Astrocyte (in vitro differentiated cells and primary cell): ENCODE results near the gene ABCC9. TPM values are rescaled to one million over a fixed set of nuclear protein-coding genes. Genes with fewer than 3 reads are reported as not detected.

Source experiments
- DNase-seq: peaks from one replicate; pipeline ENCODE4 v3.0.0-alpha.2; 2010; ENCODE audit warnings: low read depth
- FAIRE-seq: peaks from 2 replicates; lab custom pipeline; 2011; peaks lifted over from hg19 to GRCh38; lab: Jason Lieb, UNC
- H2AFZ ChIP-seq: 2 replicates; pipeline ENCODE4 v1.6.0; 2012; ENCODE audit warnings: low read depth, low read length, inconsistent platforms
- H3K27ac ChIP-seq: 2 replicates; pipeline ENCODE4 v1.5.1; 2011; ENCODE audit warnings: low read depth, low read length, inconsistent platforms
- H3K27me3 ChIP-seq: 2 replicates; pipeline ENCODE4 v1.6.0; 2011; ENCODE audit warnings: low read length, inconsistent platforms; ENCODE audit not compliant: insufficient read depth
- H3K36me3 ChIP-seq: 2 replicates; pipeline ENCODE4 v1.5.1; 2011; ENCODE audit warnings: low read length, inconsistent platforms; ENCODE audit not compliant: insufficient read depth
- H3K4me1 ChIP-seq: 2 replicates; pipeline ENCODE4 v1.5.1; 2011; ENCODE audit warnings: low read length, inconsistent platforms; ENCODE audit not compliant: insufficient read depth
- H3K4me2 ChIP-seq: 2 replicates; pipeline ENCODE4 v1.6.0; 2012; ENCODE audit warnings: low read length, inconsistent platforms
- H3K4me3 ChIP-seq: 2 replicates; pipeline ENCODE4 v1.5.1; 2011; ENCODE audit warnings: low read depth, mild to moderate bottlenecking, low read length, inconsistent platforms; ENCODE audit not compliant: insufficient read depth
- H3K79me2 ChIP-seq: 2 replicates; pipeline ENCODE4 v1.6.0; 2012; ENCODE audit warnings: mild to moderate bottlenecking, low read length, inconsistent platforms; ENCODE audit not compliant: insufficient read depth
- H3K9ac ChIP-seq: 2 replicates; pipeline ENCODE4 v1.6.0; 2012; ENCODE audit warnings: mild to moderate bottlenecking, low read length, inconsistent platforms
- H3K9me3 ChIP-seq: 2 replicates; pipeline ENCODE4 v1.5.1; 2012; ENCODE audit warnings: low read depth, mild to moderate bottlenecking, low read length, inconsistent platforms; ENCODE audit not compliant: insufficient read depth
- H4K20me1 ChIP-seq: 2 replicates; pipeline ENCODE4 v1.6.0; 2012; ENCODE audit warnings: low read length, inconsistent platforms; ENCODE audit not compliant: insufficient read depth
- H3K27ac Mint-ChIP-seq: one replicate; pipeline ENCODE4 v1.8.0; 2021; ENCODE audit warnings: mild to moderate bottlenecking, mixed read lengths; ENCODE audit not compliant: unreplicated experiment
- H3K27me3 Mint-ChIP-seq: one replicate; pipeline ENCODE4 v1.8.0; 2021; ENCODE audit warnings: low read depth, mixed read lengths; ENCODE audit not compliant: unreplicated experiment
- H3K36me3 Mint-ChIP-seq: one replicate; pipeline ENCODE4 v1.8.0; 2021; ENCODE audit warnings: low read depth, mixed read lengths; ENCODE audit not compliant: unreplicated experiment
- H3K4me1 Mint-ChIP-seq: one replicate; pipeline ENCODE4 v1.8.0; 2021; ENCODE audit warnings: low read depth, mixed read lengths; ENCODE audit not compliant: unreplicated experiment
- H3K4me3 Mint-ChIP-seq: one replicate; pipeline ENCODE4 v1.8.0; 2021; ENCODE audit warnings: mild to moderate bottlenecking, moderate library complexity, mixed read lengths; ENCODE audit not compliant: unreplicated experiment
- H3K9me3 Mint-ChIP-seq: one replicate; pipeline ENCODE4 v1.8.0; 2021; ENCODE audit warnings: mild to moderate bottlenecking, mixed read lengths; ENCODE audit not compliant: unreplicated experiment
- EZH2 ChIP-seq: IDR thresholded peaks from 2 replicates; pipeline ENCODE4 v1.6.1; 2012; ENCODE audit warnings: mild to moderate bottlenecking, low read length, inconsistent platforms; ENCODE audit not compliant: insufficient read depth
- total RNA-seq: library from RNA; stranded (reverse); gene quantifications from 2 replicates; pipeline ENCODE4 v1.2.1, GENCODE V29; 2021
- TF ChIP-seq, protein P1 (sequence below): IDR thresholded peaks from 2 replicates; pipeline ENCODE4 v1.5.1; 2011; ENCODE audit warnings: low read depth, mild to moderate bottlenecking, inconsistent platforms, low read length, moderate library complexity; ENCODE audit not compliant: insufficient read depth

The ABCC9 gene
- total RNA-seq, 1 donor from 2014 or later: 0.36 TPM

DNA sequence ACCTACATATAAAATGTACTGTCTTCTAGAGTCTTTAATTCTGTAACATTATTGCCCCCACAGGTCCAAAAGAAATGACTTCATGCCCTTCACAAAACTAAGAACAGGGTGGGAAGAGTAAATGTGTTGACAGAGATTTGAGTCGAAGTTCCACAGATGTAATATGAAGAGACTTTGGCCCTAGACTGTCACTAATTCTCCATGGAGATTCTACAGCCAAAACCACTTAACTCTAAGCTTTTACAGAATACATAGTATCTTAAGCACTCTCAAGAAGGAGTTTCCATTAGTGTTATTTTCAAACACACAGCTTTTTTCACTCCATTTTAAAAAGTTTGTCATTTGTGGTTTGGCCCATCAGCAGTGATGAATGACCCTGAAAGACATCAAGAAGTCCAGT is 56.3 kb downstream of the ABCC9 start:
- H3K27me3 Mint-ChIP-seq: peaks cover 5% of the 10 kb centered on the region
- no peaks in the 10 kb centered on the region for H3K36me3 Mint-ChIP-seq
- DNase-seq (no peak), FAIRE-seq (no peak)
- H3K9me3 Mint-ChIP-seq: no peaks in the 10 kb centered on the region
- Histone ChIP-seq H4K20me1 (no peaks in the 10 kb centered on the region), H3K4me1 (no peaks in the 10 kb centered on the region), H3K79me2 (no peaks in the 10 kb centered on the region), H2AFZ (no peak overlapping the region), H3K27ac (no peak overlapping the region), H3K27me3 (no peaks in the 10 kb centered on the region), H3K4me2 (no peak overlapping the region), H3K4me3 (no peak overlapping the region), H3K36me3 (no peaks in the 10 kb centered on the region), H3K9me3 (no peaks in the 10 kb centered on the region), H3K9ac (no peak overlapping the region)
- TF ChIP-seq EZH2: no peak
- TF ChIP-seq, protein P1, sequence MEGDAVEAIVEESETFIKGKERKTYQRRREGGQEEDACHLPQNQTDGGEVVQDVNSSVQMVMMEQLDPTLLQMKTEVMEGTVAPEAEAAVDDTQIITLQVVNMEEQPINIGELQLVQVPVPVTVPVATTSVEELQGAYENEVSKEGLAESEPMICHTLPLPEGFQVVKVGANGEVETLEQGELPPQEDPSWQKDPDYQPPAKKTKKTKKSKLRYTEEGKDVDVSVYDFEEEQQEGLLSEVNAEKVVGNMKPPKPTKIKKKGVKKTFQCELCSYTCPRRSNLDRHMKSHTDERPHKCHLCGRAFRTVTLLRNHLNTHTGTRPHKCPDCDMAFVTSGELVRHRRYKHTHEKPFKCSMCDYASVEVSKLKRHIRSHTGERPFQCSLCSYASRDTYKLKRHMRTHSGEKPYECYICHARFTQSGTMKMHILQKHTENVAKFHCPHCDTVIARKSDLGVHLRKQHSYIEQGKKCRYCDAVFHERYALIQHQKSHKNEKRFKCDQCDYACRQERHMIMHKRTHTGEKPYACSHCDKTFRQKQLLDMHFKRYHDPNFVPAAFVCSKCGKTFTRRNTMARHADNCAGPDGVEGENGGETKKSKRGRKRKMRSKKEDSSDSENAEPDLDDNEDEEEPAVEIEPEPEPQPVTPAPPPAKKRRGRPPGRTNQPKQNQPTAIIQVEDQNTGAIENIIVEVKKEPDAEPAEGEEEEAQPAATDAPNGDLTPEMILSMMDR: no peak
- H3K4me1 Mint-ChIP-seq: no peaks in the 10 kb centered on the region
- H3K27ac Mint-ChIP-seq: no peak overlapping the region
- H3K4me3 Mint-ChIP-seq: no peak overlapping the region

DNA sequence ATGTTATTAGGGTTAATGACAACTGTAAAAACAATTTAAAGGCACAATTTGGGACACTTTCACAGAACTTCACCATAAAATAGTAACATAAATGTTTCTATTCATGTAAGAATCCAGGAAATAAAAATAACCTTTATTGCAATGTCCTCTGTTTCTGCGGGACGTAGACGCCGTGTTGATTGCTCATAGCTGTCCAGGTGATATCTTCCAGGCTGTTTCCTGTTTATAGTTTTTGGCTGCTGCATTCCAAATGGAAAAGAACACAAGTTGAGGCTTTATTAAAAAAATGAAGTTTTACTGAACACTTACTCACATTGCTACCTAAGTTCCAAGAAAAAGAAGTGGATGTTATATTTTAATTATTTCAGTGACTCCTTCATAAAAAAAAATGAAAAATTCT is 58.6 kb downstream of the ABCC9 start:
- no peak overlapping the region for H3K9ac ChIP-seq
- no peak overlapping the region for H2AFZ ChIP-seq
- no peaks in the 10 kb centered on the region for H4K20me1 ChIP-seq
- TF ChIP-seq EZH2: no peak
- TF ChIP-seq, protein P1: no peak
- H3K4me1 Mint-ChIP-seq: no peaks in the 10 kb centered on the region
- H3K4me3 ChIP-seq: no peak overlapping the region
- no peaks in the 10 kb centered on the region for H3K36me3 Mint-ChIP-seq
- no peaks in the 10 kb centered on the region for H3K9me3 Mint-ChIP-seq
- H3K36me3 ChIP-seq: no peaks in the 10 kb centered on the region
- no peak overlapping the region for H3K27ac Mint-ChIP-seq
- no peaks in the 10 kb centered on the region for H3K4me1 ChIP-seq
- H3K4me2 ChIP-seq: no peak overlapping the region
- no peaks in the 10 kb centered on the region for H3K27me3 ChIP-seq
- H3K27me3 Mint-ChIP-seq: no peaks in the 10 kb centered on the region
- no peak overlapping the region for H3K4me3 Mint-ChIP-seq
- H3K27ac ChIP-seq: no peak overlapping the region
- no peak for DNase-seq
- no peak for FAIRE-seq
- no peaks in the 10 kb centered on the region for H3K79me2 ChIP-seq
- no peaks in the 10 kb centered on the region for H3K9me3 ChIP-seq

DNA sequence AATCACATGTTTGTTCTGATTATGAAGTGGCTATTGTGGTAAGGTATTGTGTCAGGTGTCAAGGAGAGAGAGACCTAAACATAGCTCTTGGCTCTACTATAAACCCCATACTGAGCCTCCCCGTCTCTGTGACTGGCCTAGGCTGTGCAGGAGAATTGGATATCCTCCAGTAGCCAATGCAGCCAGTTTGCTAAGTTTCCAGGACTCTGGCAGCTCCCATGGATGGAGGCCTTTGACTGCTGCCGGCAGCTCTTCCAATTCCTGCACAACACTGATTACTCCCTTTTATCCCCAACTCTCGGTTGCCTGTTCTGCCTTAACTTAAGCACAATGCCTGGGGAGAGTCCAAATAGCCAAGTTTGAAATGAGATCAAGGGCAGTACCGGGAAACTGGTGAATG is 59.3 kb downstream of the ABCC9 start:
- no peaks in the 10 kb centered on the region for H3K9me3 Mint-ChIP-seq
- no peaks in the 10 kb centered on the region for H3K36me3 Mint-ChIP-seq
- H3K4me3 Mint-ChIP-seq: no peak overlapping the region
- H3K27ac ChIP-seq: no peak overlapping the region
- H3K4me1 Mint-ChIP-seq: no peaks in the 10 kb centered on the region
- no peaks in the 10 kb centered on the region for H4K20me1 ChIP-seq
- H3K36me3 ChIP-seq: no peaks in the 10 kb centered on the region
- no peaks in the 10 kb centered on the region for H3K4me1 ChIP-seq
- FAIRE-seq (no peak), DNase-seq (no peak)
- H3K27ac Mint-ChIP-seq: no peak overlapping the region
- no peaks in the 10 kb centered on the region for H3K27me3 Mint-ChIP-seq
- TF ChIP-seq, protein P1: no peak
- no peak for TF ChIP-seq EZH2
- no peak overlapping the region for H3K4me3 ChIP-seq
- no peak overlapping the region for H3K9ac ChIP-seq
- H3K9me3 ChIP-seq: no peaks in the 10 kb centered on the region
- no peak overlapping the region for H3K4me2 ChIP-seq
- no peaks in the 10 kb centered on the region for H3K79me2 ChIP-seq
- no peaks in the 10 kb centered on the region for H3K27me3 ChIP-seq
- H2AFZ ChIP-seq: no peak overlapping the region
